ENCODE measurements around the gene PIPOX. TPM values are rescaled to one million over a fixed set of nuclear protein-coding genes. Genes with fewer than 3 reads are reported as not detected.

The PIPOX gene
- total RNA-seq, 1 donor from 2014 or later, result 1.3 TPM

DNA sequence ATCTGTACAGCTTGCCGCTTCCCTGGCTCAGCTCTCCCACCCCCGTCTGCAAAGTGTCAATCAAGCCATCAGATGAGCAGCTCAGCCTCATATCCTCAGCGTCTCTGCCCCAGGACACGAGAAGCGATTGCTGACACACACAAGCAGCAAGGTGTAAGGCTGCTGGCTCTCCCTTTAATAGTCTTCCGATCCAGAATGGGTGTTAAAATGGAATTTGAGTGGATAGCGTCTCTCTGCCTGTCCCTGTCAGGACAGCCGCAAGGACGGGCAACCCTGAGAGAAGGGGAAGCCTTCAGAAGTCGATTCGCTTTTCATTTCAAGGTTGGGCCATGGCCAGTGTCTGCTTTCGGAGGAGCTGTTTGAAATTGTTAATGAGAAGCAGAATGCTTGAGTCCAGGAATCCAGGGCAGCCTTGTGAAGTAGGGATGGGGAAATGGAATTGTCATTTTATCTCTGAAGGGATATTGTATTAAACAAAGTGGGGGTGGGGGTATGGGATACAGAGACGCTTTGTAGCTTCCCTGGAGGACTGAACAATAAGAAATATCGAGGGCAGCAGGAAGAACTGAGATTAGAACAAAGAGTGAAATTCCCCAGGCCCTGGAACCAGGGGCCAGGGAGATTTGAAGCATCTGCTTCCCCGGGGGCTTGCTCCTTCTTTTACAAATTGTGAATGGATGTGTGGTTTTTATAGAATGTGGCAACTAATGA, 4.7 kb upstream of the PIPOX start:
- intact Hi-C loops (cut with DNase I), result no loop called here
- H3K27me3 ChIP-seq (ENCODE audit: low read depth), result peaks cover 4% of the 10 kb centered on the region
- H3K4me3 ChIP-seq, result no peak overlapping the region
- ATAC-seq (no peak), DNase-seq (no peak)
- peaks cover 12% of the 10 kb centered on the region for H3K4me1 ChIP-seq
- TF ChIP-seq, protein P1, sequence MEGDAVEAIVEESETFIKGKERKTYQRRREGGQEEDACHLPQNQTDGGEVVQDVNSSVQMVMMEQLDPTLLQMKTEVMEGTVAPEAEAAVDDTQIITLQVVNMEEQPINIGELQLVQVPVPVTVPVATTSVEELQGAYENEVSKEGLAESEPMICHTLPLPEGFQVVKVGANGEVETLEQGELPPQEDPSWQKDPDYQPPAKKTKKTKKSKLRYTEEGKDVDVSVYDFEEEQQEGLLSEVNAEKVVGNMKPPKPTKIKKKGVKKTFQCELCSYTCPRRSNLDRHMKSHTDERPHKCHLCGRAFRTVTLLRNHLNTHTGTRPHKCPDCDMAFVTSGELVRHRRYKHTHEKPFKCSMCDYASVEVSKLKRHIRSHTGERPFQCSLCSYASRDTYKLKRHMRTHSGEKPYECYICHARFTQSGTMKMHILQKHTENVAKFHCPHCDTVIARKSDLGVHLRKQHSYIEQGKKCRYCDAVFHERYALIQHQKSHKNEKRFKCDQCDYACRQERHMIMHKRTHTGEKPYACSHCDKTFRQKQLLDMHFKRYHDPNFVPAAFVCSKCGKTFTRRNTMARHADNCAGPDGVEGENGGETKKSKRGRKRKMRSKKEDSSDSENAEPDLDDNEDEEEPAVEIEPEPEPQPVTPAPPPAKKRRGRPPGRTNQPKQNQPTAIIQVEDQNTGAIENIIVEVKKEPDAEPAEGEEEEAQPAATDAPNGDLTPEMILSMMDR (IDR thresholded peaks at IDR 0.05), result no peak
- H3K27ac ChIP-seq, result no peak overlapping the region
- no peaks in the 10 kb centered on the region for H3K36me3 ChIP-seq
- no peaks in the 10 kb centered on the region for H3K9me3 ChIP-seq

- TF ChIP-seq, protein P1 (IDR thresholded peaks at IDR 0.05), result no peak
- no peaks in the 10 kb centered on the region for H3K9me3 ChIP-seq
- DNase-seq (no peak), ATAC-seq (no peak)
- peaks cover 23% of the 10 kb centered on the region for H3K4me1 ChIP-seq
- no peak overlapping the region for H3K27ac ChIP-seq
- no peaks in the 10 kb centered on the region for H3K27me3 ChIP-seq (ENCODE audit: low read depth)
- H3K4me3 ChIP-seq, result no peak overlapping the region
- H3K36me3 ChIP-seq, result no peaks in the 10 kb centered on the region
- intact Hi-C loops (cut with DNase I), result no loop called here
Observed at GRCh38 chr17:29039764-29040598, 3.0 kb upstream of the PIPOX start.

GRCh38 chr17:29041091-29041490, 1.9 kb upstream of the PIPOX start:
- ATAC-seq (no peak), DNase-seq (no peak)
- TF ChIP-seq, protein P1 (IDR thresholded peaks at IDR 0.05), result no peak
- H3K27ac ChIP-seq, result no peak overlapping the region
- no peaks in the 10 kb centered on the region for H3K9me3 ChIP-seq
- no peaks in the 10 kb centered on the region for H3K36me3 ChIP-seq
- H3K4me1 ChIP-seq, result peaks cover 29% of the 10 kb centered on the region
- intact Hi-C loops (cut with DNase I), result no loop called here
- no peaks in the 10 kb centered on the region for H3K27me3 ChIP-seq (ENCODE audit: low read depth)
- no peak overlapping the region for H3K4me3 ChIP-seq

DNA sequence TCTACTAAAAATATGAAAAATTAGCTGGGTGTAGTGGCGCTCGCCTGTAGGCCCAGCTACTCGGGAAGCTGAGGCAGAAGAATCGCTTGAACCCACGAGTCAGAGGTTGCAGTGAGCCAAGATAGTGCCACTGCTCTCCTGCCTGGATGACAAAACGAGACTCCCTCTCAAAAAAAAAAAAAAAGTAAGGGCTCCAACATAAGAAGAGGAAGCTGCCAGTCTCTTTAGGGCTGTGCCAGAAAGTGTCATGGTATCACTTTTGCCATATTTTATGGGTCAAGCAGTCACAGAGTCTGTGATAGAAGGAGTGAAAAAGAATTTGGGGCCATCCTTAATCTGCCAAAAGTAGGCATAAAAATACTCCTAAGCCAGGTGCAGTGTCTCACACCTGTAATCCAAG, 1.4 kb upstream of the PIPOX start:
- no peak overlapping the region for H3K4me3 ChIP-seq
- ATAC-seq, result no peak
- TF ChIP-seq, protein P1 (IDR thresholded peaks at IDR 0.05), result no peak
- peaks cover 29% of the 10 kb centered on the region for H3K4me1 ChIP-seq
- intact Hi-C loops (cut with DNase I), result no loop called here
- H3K36me3 ChIP-seq, result no peaks in the 10 kb centered on the region
- H3K9me3 ChIP-seq, result no peaks in the 10 kb centered on the region
- no peak overlapping the region for H3K27ac ChIP-seq
- DNase-seq, result no peak
- no peaks in the 10 kb centered on the region for H3K27me3 ChIP-seq (ENCODE audit: low read depth)

GRCh38 chr17:29042026-29042678, 789 bp upstream of the PIPOX start:
- TF ChIP-seq, protein P1 (IDR thresholded peaks at IDR 0.05), result no peak
- Histone ChIP-seq H3K9me3 (no peaks in the 10 kb centered on the region), H3K27ac (peak overlapping the region; percentile 32), H3K4me3 (peak overlapping the region; percentile 8), H3K36me3 (no peaks in the 10 kb centered on the region), H3K4me1 (peaks cover 29% of the 10 kb centered on the region), H3K27me3 (ENCODE audit: low read depth) (no peaks in the 10 kb centered on the region)
- DNase-seq (no peak), ATAC-seq (no peak)
- intact Hi-C loops (cut with DNase I), result no loop called here

Data from lower lobe of right lung (tissue), 2 donors.